HG02763 (cell line): ENCODE results near the gene PDE9A.
"Not testable (repeated sequence)": the region's sequence is repeated elsewhere in the genome, so short reads cannot be mapped to it uniquely, and the experiment has no call there.

Experiments
- ATAC-seq: cut with Tn5 transposase; IDR thresholded peaks from one replicate; pipeline ENCODE4 v1.9.1; 2021; ENCODE audit warnings: mild to moderate bottlenecking, moderate library complexity; ENCODE audit not compliant: unreplicated experiment

PDE9A gene

DNA sequence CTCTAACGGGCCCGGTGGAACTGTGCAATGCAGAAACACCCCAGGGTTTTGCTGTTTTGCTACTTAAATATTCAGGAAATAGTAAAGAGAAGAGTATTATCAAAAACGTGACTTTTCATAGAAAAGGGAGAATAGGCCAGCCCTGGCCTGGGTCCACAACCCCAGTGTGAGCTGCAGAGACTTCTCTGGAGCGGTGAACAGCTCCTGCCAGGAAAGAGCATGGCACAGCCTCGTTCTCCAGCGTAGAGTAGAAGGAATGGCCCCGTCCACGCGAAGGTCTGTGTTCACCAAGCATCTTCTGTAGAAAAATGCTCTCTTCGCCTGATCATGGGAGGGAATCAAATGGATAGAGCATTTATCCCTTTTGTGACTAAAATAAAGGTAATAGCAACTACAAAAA is 51.4 kb downstream of the PDE9A start:
- no peak for ATAC-seq

DNA sequence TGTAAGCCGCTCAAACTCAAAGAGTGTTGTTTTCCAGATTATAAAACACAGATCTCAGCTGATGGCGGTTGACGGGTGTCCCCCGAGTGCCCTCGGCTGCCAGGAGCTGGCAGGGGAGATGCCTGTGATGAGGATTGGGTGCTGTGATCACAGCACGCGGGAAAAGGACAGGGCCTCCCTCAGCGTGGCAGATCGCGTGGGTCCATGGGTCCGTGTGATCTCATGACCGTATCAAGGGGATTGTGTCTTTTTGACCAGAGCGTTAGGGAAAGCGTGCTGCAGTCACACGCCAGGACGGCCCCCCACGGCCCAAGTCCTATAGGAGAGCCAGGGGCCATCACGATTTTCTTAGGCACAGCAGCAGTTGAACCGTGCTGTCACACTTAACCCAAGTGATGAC is 51.9 kb downstream of the PDE9A start:
- ATAC-seq: no peak

DNA sequence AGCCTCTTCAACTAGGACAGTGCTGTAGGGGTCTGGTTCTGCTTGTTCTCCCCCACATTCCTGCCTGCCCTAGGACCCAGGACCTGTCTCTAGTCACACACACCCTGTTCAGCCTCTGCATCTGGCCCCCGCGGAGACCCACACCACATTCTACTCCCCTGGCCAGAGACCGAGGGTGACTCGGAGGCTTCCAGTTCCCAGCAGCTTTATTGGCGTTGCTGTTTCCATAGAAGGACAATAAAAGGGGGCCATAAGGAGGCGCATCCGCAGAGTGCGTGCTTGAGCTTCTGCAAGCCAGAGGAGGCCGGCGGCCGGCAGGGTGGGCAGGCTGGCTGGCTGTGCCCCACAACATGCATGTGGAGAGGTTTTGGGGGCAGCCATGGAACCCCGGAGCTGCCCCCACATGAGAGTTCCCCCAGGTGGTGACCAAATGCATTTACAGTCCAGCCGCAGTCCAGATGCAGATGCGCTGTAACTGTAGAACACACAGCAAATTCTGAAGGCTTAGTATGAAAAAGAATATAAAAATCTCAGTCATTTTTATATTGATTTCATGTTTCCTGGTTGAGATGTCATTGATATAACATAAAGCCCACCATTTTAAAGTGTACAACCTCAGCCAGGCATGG is 52.4 kb downstream of the PDE9A start:
- no peak for ATAC-seq

DNA sequence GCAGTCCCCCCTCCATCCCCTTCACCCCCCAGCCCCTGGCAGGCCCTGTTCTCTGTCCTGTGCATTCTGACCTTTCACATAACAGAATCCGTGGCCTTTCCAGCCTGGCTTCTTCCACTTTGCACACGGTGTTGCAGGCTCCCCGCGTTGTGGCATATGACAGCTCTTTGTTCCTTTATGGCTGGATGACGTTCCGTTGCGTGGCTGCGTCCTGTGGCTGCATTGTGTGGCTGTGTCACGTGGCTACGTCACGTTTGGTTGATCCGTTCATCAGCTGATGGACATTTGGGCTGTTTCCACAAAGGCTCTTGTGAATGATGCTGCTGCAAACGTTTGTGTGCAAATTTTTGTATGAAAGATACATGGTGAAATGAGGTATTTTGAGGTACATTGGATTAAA is 53.3 kb downstream of the PDE9A start:
- no peak for ATAC-seq

DNA sequence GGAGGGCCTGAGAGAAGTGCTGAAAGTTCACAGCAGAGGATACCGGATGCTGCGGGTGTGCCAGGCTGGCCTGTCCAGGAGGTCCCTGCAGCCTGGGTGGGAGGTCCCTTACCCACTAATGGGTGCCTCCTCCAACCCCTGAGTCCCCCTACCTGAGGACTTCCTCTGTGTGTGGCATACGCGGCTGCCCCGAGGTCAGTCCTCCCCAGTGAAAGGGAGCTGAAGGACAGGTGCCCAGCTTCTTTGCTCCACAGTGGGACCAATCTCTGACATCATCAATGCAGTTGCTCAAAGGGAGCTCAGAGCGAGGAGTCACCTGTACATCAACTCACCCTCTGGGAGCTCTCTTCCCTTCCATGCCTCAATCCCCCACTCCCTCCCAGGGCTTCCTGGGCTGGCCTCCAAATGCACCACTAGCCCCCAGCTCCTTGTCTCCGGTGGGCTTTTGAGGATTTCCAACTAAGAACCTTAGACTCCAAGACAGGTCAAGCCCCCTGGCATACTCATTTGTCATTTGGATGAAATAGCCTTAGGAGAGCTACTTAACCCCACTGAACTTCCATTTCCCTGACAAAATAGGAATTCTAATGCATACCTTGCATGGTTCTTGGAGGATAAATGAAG is 53.9 kb downstream of the PDE9A start:
- no peak for ATAC-seq

DNA sequence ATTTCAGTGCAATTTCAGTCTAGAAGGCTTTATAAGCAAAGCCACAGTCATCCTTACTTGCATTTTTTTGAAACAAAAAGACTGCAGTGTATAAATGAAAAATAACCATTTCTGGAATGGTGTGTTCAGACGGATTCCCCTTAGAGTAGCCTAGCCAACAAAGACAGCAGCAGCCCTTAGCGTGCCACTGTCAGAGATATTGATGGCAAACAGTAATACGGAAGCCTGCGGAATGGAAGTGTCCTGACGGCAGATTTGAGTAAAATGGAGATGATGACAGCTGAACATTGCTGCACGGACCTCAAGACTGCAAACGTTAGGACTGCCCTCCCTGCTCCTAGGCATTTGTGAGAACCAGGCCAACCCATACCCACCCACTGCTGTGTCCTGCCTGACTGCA is 54.7 kb downstream of the PDE9A start:
- no peak for ATAC-seq

DNA sequence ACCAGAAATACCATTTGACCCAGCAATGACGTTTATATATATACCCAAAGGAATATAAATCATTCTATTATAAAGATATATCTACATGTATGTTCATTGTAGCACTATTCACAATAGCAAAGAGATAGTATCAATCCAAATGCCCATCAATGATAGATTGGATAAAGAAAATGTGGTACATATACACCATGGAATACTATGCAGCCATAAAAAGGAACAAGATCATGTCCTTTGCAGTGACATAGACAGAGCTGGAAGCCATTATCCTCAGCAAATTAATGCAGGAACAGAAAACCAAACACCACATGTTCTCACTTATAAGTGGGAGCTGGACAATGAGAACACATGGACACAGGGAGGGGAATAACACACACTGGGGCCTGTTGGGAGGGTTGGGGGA is 55.5 kb downstream of the PDE9A start:
- not testable (repeated sequence) for ATAC-seq

DNA sequence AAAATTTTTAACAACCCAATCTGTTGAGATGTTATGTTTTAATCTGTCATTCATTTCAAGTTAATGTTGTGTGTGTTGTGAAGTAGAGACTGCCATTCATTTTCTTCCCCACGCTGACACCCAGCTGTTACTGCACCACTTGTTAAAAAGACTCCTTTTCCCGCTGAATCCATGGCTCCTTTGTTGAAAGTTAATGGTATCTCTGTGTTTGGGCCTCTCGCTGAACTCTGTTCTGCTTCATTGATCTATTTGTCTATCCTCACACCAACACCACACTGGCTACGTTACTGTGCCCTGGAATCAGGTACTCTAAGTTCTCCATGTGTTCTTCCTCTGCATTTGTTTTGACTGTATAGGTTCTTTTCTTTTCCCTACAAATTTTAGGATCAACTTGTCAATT is 58.2 kb downstream of the PDE9A start:
- ATAC-seq: no peak

DNA sequence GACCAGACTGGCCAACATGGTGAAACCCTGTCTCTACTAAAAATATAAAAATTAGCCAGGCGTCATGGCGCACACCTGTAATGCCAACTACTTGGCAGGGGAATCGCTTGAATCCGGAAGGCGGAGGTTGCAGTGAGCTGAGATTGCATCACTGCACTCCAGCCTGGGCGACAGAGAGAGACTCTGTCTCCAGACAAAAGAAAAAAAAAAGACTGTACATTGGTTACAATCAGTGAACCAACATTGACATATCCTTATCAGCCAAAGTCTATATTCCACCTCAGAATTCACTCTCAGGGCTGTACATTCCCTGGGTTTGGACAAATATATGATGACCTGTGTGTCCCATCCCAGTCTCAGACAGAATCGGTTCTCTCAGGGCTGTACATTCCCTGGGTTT is 62.0 kb downstream of the PDE9A start:
- ATAC-seq: not testable (repeated sequence)

DNA sequence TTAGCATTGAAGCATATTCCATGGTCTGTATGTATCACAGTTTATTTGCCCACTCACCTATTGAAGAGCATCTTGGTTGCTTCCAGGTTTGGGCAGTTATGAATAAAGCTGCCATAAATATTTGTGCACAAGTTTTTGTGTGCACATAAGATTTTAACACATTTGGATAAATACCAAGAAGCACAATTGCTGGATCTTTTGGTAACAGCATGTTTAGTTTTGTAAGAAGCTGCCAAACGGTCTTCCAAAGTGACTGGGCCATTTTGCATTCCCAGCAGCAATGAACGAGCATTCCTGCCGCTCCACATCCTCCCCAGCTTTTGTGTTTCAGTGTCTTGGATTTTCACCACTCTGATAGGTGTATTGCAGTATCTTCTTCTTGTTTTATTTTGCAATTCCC is 62.7 kb downstream of the PDE9A start:
- no peak for ATAC-seq

DNA sequence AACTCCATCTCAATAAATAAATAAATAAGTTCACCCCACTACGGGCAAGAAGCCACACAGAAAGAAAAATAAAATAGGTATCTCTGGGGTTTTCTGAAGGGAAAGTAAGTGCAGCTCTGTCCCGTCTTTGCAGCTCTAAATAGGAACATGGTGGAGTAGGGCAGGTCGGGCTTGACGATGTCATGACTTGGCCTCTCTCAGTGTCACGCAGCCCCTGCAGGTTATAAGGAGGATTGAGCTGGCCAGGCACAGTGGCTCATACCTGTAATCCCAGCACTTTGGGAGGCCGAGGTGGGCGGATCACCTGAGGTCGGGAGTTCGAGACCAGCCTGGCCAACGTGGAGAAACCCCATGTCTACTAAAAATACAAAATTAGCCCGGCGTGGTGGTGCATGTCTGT is 67.1 kb downstream of the PDE9A start:
- not testable (repeated sequence) for ATAC-seq

DNA sequence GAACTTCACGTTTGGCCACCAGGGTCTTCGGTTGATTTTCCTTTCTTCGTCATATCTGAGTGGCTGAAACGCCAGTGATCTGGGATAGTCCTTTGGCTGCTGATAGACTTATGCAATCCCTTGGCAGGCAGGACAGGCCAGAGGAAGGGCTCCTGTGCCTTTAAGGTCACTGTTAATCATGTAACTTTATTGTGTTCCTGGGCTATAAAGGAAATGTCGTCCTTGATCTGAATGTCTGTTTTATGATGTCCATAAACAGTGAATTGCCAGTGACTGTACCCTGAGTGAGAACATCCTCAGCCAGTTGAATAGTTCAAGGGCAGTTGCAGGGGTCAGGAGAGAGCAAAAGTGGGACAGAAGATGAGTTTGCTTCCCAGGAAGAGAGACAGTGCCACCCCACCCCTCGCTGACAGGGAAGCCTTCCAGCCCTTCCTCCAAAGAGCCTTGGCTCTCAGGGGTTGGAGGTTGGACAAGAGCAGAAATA is 68.0 kb downstream of the PDE9A start:
- ATAC-seq: no peak

DNA sequence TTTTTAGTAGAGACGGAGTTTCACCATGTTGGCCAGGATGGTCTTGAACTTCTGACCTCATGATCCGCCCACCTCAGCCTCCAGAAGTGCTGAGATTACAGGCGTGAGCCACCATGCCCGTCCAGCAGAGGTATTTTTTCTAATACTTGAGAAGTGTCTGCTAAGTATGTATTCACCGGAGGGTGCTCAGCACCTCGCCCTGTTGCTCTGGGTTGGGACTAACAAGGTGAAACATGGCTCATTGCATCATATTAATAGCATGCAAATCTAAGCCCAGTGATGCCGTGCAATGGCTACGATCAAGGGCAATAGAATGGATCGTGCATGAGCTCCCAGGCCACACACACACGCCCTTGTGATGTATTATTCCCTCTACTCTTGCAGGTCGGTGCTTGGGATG is 68.7 kb downstream of the PDE9A start:
- no peak for ATAC-seq

DNA sequence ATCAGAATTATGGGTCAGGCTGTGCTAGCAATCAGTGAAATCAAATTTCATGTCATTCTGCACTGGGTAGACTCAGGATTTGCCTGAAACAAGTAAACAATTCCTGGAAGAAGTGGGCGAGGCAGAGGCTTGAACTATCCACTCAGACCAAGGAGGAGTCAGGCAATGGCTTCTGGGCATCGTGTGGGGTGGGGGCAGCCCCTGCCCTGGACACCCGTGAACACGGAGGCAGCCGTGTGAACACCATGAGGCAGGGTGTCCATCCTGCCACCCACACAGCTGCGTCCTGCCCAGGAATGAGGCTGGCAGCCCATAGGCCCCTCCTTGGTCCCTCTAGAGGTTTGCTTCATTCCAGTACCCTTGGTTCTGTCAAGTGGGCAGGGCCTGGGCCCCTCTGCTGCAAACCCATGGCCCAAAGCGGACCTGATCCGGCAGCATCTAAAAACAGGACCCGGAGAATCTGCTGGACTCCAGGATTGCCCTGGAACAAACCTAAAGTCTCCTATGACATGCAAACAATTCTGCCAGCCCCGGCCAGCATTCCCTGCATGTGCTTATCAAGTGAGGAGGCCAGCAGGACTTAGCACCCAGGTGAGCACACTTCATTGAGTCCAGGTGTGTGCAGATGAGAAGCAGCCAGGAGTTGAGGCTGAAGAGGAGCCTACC is 69.5 kb downstream of the PDE9A start:
- no peak for ATAC-seq

DNA sequence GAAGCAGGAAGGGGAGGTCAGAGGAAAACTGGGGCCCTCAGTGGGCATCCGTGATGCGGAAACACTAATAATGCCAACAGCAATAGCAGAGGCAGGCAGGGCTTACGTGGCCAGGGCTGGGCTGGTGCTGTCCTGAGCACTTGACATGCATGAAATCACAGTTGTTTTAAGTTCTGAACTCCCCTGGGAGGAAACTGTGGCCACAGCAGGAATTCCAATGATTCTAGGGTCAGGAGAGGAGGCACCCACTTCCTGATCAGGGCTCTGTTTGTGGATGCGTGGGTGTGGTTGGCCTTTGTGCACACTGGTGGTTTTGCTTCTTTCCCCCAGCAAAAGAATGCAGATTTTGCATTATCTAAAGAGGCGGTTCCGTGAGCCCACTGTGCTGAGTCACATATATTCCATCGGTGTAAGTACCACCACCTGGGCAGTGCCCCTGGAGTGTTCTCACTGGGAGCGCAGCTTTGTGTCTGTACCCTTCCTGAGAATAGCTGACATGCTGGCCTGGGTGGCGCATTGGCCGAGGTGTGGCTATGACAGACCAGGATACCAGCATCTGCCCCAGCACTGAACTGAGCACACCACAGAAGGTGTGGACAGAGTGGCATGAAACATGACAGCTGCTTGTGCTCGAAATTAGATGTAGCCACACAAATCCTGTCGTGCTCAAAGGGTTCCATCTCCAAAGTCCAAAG is 71.0 kb downstream of the PDE9A start:
- ATAC-seq: no peak

DNA sequence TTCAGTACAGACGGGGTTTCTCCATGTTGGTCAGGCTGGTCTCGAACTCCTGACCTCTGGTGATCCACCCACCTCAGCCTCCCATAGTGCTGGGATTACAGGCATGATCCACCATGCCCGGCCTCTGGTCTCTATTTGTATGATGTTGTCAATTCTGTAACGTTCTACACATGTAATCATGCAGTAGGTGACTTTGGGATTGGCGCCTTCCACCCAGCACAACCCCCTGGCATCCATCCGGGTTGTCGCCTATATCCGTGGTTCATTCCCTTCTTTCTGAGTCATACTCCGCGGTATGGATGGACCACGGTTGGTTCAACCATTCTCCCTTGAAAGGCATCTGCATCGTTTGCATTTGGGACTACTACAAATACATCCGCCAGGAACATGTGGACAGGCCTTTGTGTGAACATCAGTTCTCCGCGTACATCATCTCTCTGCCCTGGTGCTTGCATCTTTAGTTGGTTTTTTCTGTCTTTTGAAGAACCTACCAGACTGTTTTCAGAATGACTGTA is 72.1 kb downstream of the PDE9A start:
- no peak for ATAC-seq

DNA sequence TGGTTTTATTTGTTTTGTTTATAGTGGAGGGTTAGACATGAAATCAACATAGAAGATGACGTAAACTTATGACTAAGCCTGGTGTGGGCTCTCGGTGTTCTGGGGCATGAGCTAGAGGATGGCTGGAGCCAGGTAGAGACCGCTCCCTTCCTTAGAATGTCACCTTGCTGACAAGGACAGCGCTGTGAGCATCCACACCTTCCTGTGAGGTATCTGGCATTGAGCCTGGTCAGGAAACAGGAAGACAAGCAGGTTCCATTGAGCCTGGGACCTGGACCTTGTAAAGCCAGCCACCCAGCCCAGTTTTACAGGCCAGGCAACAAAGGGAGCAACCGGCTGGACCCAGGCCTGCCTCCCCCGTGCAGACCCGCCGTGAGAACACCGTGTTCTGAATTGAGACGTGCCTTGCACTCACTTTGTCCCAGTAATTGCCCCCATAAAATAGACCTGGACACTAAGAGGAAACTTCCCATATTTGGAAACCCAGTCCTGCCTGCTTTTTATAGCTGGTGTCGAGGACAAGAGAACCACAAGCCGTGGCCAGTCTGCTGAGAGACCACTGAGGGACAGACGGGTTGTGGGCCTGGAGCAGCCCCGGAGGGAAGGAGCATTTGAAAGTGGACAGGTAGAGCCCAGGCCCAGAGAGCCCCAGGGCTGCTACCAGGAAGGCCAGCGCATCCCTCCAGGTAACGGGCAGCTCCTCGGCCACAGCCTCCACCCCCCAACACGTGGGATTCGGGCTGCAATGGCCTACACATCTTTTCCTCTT is 78.0 kb downstream of the PDE9A start:
- ATAC-seq: no peak

DNA sequence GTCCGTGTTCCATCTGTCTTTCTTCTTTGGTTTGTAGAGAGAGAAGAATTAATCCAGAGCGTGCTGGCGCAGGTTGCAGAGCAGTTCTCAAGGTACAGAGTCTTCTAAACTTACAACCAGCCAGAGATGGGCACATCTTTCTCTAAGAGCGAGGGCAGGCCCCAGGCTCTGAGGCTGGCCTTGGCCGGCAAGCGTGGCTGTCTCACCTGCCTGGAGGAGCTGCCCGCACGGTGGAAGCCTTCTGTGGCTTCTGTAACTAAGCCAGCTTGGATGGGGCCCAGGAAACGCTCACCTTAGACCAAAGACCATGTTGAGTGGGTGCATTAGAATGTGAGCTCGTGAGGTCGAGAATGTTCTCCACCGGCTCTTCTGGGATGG is 78.6 kb downstream of the PDE9A start:
- ATAC-seq: no peak

DNA sequence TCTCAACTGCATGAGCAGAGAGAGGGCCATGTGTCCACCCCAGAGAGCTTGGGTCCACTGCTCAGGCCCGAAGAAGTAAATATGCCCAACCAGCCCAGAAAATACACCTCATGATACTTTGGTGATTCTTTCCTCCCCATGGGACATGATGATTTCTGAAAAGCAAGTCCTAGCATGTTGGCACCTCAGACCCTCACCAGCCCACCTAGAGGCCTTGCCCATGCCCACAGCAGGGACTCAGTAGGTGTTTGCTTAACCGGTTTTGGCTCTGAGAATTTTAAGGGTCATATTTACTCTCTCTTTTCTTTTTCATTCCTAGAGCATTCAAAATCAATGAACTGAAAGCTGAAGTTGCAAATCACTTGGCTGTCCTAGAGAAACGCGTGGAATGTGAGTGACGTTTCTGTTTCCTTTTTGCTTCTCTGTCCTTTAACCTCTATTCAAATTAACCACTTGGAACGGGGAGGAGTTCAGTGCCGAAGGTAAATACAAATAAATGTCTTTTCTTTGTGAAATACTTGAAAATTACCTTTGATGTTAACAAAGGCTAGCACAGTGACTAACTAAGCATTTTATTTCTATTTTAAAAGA is 79.7 kb downstream of the PDE9A start:
- no peak for ATAC-seq

DNA sequence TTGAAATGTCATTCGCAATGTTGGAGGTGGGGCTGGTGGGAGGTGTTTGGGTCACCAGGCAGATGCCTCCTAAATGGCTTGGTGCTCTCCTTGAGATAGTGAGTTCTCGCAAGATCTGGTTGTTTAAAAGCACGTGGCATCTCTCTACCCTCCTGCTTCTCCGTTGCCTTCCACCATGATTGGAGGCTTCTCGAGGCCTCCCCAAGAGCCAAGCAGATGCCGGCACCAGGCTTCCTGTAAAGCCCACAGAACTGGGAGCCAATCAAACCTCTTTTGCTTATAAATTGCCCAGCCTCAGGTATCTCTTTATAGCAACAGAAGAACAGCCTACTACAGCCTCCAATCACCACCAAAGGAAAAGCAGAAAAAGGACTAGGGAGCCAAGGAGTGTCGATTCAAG is 80.5 kb downstream of the PDE9A start:
- no peak for ATAC-seq
